Stimulated activated CD4-positive, alpha-beta T cell treated with anti-CD3 and anti-CD28 coated beads, Interleukin-4, amount 100 ng/mL, for 4 hours (primary cell): ENCODE results near the gene KCTD8.
"Not testable (repeated sequence)": the region's sequence is repeated elsewhere in the genome, so short reads cannot be mapped to it uniquely, and the experiment has no call there.

ENCODE experiments used
- DNase-seq, 2 experiments: peaks; one replicate each; pipeline ENCODE4 v3.0.0-alpha.2; 2020

Gene KCTD8

GRCh38 chr4:44320833-44321232 is 127.8 kb downstream of the KCTD8 start:
- no peak for DNase-seq

GRCh38 chr4:44319129-44319528 is 129.5 kb downstream of the KCTD8 start:
- no peak for DNase-seq

GRCh38 chr4:44313702-44314101 is 134.9 kb downstream of the KCTD8 start:
- DNase-seq = no peak

- DNase-seq = no peak
Measured at GRCh38 chr4:44287505-44287904, 161.1 kb downstream of the KCTD8 start.

DNA sequence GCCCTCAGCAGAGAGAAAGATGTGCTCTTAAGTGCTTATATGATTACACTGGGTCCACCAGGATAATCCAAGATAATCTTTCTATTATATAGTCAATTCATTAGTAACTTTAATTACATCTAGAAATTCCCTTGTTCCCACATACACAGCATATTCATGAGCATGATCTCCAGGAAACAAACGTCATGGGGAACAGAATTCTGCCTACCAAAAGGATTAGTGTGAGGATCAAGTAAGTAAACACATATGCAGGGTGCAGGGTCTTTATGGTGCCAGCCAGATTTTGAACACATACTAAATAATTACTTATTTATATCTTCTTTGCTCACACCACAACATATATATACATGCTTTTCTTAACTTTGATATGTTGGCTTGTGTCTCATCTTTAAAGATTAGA is 169.1 kb downstream of the KCTD8 start:
- DNase-seq = no peak

GRCh38 chr4:44279066-44279465 is 169.5 kb downstream of the KCTD8 start:
- no peak for DNase-seq

GRCh38 chr4:44257461-44257860 is 191.1 kb downstream of the KCTD8 start:
- no peak for DNase-seq

DNA sequence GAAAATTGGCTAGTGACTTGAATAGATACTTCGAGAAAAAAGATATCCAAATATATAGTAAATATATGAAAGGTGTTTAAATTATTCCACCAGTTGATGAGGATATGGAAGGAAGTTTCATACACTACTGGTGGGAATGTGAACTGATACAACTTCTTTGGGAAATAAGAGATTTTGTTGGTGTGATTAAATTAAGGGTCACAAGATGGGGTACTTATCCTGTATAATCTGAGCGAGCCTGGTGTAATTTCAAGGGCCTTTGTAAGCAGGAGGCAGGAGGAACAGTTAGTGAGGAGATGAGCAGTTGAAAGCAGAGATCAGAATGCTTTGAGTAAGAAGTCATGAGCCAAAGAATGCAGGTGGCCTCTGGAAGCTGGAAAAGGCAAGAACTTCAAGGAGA is 192.2 kb downstream of the KCTD8 start:
- DNase-seq = no peak

GRCh38 chr4:44237643-44238042 is 211.0 kb downstream of the KCTD8 start:
- no peak for DNase-seq

DNA sequence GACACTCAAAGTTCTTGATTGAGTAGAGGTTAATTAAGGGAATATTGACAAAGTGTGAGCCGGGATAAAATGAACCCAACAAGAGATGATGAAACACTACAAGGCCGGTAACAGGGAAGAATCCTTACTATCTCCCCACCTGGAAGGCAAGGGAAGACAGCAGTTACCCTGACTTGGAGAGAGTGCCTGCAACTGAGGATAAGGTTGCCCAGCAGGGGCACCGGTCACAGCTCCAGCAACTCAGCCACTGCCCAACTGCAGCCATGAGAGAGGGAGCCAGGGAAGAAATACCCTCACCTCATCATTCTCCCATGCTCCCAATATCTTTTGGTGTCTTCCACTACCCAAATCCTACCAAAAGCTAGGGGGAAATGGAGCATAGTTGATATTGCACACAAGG is 212.7 kb downstream of the KCTD8 start:
- DNase-seq = no peak

- DNase-seq = no peak
Measured at GRCh38 chr4:44232262-44232661, 216.3 kb downstream of the KCTD8 start.

- DNase-seq = no peak
Measured at GRCh38 chr4:44231006-44231405, 217.6 kb downstream of the KCTD8 start.

DNA sequence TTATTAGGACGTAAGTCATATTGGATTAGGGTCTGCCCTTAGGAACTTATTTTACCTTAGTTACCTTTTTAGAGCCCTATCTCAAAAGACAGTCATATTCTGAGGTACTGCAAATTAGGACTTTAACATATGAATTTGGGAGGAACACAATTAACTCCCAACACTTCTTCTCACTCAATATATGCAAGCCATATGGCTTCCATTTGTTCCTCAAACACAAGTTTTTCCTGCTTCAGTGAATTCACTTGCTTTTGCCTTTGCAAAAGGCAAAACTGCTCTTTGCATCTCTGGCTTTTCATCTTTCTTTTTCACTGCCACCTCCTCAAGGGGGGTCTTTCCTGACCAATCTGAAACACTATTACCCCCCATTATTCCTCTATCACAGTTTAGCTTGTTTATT is 220.3 kb downstream of the KCTD8 start:
- no peak for DNase-seq

- no peak for DNase-seq
Measured at GRCh38 chr4:44221407-44221806, 227.2 kb downstream of the KCTD8 start.

DNA sequence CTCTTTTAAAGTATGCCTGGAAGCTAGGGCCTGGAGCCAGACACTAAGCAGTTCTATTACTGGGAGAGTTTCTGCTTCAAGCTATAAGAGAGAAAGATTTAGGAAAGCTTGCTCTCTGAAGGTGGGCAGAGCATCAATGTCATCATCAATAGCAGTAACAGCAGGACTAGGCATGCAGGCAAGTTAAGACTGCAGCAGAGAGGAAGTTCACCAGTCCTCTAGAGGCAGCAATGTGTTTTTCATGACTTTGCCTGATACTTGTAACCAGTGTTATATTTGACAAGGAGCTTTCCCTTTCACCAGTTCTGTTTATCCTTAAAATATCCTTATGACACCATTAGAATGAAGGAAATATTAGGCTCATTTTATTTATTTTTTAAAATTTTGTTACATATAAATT is 237.9 kb downstream of the KCTD8 start:
- DNase-seq = no peak

GRCh38 chr4:44196796-44197195 is 251.8 kb downstream of the KCTD8 start:
- DNase-seq = no peak

- DNase-seq = no peak
Measured at GRCh38 chr4:44194365-44194764, 254.2 kb downstream of the KCTD8 start.

DNA sequence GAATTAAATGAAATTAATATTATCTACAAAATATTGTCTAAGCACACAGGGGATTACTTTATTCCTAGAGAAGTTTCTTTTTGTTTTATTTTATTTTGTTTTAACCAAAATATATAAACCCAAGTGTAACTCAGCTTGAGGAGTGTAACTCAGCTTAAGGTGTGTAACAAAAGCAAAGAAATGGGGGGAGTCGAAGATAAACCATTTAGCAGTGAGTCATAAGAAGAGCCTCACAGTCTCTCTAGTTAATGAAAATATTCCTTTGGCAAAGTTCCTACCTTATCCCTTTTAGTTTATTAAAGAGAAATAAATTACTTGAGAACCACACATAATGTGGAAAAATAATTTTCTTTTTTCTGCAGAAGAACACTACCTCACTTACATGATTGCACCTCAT is 261.8 kb downstream of the KCTD8 start:
- no peak for DNase-seq

DNA sequence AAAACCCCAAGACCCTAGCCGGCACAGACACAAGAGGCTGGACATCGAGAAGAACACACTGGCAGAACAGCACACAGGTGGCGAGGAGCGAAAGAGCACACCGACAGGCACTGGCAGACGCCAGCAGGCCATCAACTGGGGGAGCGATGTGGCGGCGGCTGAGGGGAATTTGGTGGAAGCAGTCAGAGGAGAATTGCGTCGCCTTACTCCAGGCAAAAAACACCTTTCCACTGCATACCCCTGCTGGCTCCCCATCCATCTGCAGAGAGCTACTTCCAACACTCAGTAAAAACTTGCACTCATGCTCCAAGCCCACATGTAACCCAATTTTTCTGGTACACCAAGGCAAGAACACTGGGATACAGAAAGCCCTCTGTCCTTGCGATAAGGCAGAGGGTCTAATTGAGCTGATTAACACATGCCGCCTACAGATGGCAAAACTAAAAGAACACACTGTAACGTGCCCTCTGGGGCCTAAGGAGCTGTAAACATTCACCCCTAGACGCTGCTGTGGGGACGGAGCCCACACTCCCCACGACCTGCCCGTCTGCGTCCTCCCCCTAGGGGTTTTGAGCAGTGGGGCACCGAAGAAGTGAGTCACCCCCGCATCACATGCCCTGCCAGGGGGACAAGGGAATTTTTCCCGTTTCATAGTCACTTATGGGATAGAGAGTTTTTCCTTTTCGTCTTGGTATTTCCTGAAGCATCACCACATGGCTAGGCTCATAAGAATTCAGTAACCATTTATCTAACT is 262.3 kb downstream of the KCTD8 start:
- no peak for DNase-seq

- not testable (repeated sequence) for DNase-seq
Measured at GRCh38 chr4:44181491-44182349, 266.9 kb downstream of the KCTD8 start.

- DNase-seq = not testable (repeated sequence)
Measured at GRCh38 chr4:44167766-44168165, 280.8 kb downstream of the KCTD8 start.

DNA sequence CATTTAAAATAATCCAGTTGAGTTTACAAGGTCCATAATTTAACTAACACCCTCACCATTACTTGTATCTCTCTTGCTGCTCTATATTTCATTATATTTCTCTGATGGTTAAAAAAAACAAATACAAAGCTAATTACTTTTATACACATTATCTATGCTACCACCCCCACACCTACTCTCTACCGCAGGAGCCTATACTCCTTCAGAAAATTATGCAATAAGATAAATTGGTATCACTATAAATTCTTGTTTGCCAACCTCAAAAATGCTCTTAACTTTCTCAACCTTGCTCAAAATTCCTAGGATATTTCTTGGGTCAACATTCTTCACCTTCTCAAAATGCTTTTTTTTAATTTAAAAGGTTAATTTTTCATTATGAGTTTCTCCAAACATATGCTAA is 282.7 kb downstream of the KCTD8 start:
- no peak for DNase-seq

- no peak for DNase-seq
Measured at GRCh38 chr4:44162538-44163270, 285.9 kb downstream of the KCTD8 start.

DNA sequence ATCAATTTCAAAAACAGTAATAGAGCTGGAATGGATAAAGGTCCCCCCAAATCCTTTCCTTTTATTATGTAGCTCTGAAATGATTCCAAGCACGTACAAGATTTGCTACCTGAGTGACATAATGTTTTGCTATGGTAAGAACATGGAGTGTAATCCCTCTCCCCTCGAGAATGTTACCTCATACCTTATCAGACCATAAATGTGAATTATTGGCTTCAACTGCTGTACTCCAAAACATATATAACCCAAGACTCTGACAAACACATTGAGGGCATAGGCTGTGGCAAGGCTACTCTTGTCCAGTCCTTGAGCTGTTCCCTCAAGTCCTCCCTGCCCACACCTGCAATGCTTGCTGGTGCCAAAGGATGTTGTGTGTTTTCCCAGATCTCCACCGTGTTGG is 286.9 kb downstream of the KCTD8 start:
- no peak for DNase-seq
